ENCODE results near the gene SFRP5.

The SFRP5 gene

DNA sequence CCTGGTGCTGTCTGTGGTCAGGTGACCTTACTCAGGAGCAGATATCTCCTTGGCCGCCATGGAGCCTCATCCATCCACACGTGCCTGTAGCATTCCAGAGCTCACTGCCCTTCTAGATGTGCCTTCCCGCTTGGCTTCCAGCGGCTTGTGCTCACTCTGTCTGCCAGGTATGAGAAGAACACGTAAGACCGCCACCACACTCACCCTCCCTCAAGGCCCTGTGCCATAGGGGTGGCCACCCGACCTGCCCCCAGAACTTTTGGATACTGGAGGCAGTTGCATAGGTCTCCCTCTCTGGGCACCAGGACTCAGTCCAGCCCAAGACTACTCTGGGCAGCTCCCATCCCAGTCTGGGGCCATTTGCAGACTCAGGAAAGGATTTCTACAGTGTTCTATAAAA lies 54.2 kb downstream of the SFRP5 start:
- H3K4me3 ChIP-seq (ENCODE audit: control insufficient read depth, low read depth, low read length) = no peak overlapping the region
- TF ChIP-seq, protein P1, sequence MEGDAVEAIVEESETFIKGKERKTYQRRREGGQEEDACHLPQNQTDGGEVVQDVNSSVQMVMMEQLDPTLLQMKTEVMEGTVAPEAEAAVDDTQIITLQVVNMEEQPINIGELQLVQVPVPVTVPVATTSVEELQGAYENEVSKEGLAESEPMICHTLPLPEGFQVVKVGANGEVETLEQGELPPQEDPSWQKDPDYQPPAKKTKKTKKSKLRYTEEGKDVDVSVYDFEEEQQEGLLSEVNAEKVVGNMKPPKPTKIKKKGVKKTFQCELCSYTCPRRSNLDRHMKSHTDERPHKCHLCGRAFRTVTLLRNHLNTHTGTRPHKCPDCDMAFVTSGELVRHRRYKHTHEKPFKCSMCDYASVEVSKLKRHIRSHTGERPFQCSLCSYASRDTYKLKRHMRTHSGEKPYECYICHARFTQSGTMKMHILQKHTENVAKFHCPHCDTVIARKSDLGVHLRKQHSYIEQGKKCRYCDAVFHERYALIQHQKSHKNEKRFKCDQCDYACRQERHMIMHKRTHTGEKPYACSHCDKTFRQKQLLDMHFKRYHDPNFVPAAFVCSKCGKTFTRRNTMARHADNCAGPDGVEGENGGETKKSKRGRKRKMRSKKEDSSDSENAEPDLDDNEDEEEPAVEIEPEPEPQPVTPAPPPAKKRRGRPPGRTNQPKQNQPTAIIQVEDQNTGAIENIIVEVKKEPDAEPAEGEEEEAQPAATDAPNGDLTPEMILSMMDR (IDR thresholded peaks at IDR 0.05; ENCODE audit: control insufficient read depth, insufficient read depth, low read depth, low read length, missing control alignments) = no peak
- no peak for DNase-seq (ENCODE audit: low read depth)
